Spleen (tissue), 11 donors: ENCODE results near the gene CABP2. TPM values are rescaled to one million over a fixed set of nuclear protein-coding genes. Genes with fewer than 3 reads are reported as not detected.
"Not testable (repeated sequence)": the region's sequence is repeated elsewhere in the genome, so short reads cannot be mapped to it uniquely, and the experiment has no call there.

Experiments
- DNase-seq: peaks from one replicate; pipeline ENCODE4 v3.0.0-alpha.2; 2020
- H3K27ac ChIP-seq, 8 donors: fragments of 200-600 bp; sonication (generic) in 7 of 8; 1 replicate in 4 of 8; 2 replicates in 4 of 8; pipeline versions ENCODE4 v1.5.0 to v1.8.0; 2016 to 2021; ENCODE audit warnings: inconsistent platforms in 4 of 8, mild to moderate bottlenecking in 4 of 8, moderate library complexity in 1 of 8
- H3K27me3 ChIP-seq, 7 donors: fragments of 200-600 bp; sonication (generic) in 6 of 7; replicated peaks in 1 of 7; 1 replicate in 4 of 7; 2 replicates in 3 of 7; pipeline versions ENCODE4 v1.5.0 to v1.8.0; 2016 to 2021; ENCODE audit warnings: inconsistent platforms in 3 of 7, mild to moderate bottlenecking in 1 of 7
- H3K36me3 ChIP-seq, 6 donors: fragments of 200-600 bp; sonication (generic) in 5 of 6; 1 replicate in 4 of 6; 2 replicates in 2 of 6; pipeline versions ENCODE4 v1.5.0 to v1.8.0; 2016 to 2021; ENCODE audit warnings: inconsistent platforms in 2 of 6
- H3K4me1 ChIP-seq, 6 donors: fragments of 200-600 bp; sonication (generic) in 5 of 6; 1 replicate in 3 of 6; 2 replicates in 3 of 6; pipeline versions ENCODE4 v1.5.0 to v1.8.0; 2016 to 2021; ENCODE audit warnings: inconsistent platforms in 3 of 6
- H3K4me3 ChIP-seq, 8 donors: fragments of 200-600 bp; sonication (generic) in 7 of 8; 1 replicate in 4 of 8; 2 replicates in 4 of 8; pipeline versions ENCODE4 v1.5.0 to v1.8.0; 2016 to 2021; ENCODE audit warnings: inconsistent platforms in 4 of 8, mild to moderate bottlenecking in 4 of 8, moderate library complexity in 2 of 8
- H3K9me3 ChIP-seq, 8 donors: fragments of 200-600 bp; sonication (generic) in 7 of 8; 1 replicate in 4 of 8; 2 replicates in 4 of 8; pipeline versions ENCODE4 v1.5.0 to v1.8.0; 2016 to 2021; ENCODE audit warnings: inconsistent platforms in 4 of 8
- POLR2A ChIP-seq, 3 donors: fragments of 450-650 bp; IDR thresholded peaks; one replicate each; pipeline ENCODE4 v1.5.1; 2017; ENCODE audit warnings: antibody characterized with exemption in 3 of 3, mild to moderate bottlenecking in 1 of 3
- POLR2AphosphoS5 ChIP-seq, 3 donors: sonication (generic); formaldehyde crosslinking; IDR thresholded peaks; one replicate each; pipeline ENCODE4 v1.5.1; 2017; ENCODE audit warnings: antibody characterized with exemption in 3 of 3
- WGBS, 5 donors: extraction: QIAGEN DNeasy Blood & Tissue Kit in 3 of 5; methylation state at CpG; one replicate each; pipeline versions ENCODE4 v1.1.5 to v1.1.7; 2013 to 2018; 5-methylcytosine and 5-hydroxymethylcytosine counted together
- intact Hi-C: fragments of 100-400 bp; cut with DNase I; formaldehyde crosslinking; loops from one replicate; pipeline ENCODE4 v1.15.0; 2023; ENCODE audit warnings: low total_unique reads
- polyA plus RNA-seq, 3 donors: library from polyadenylated mRNA; stranded (reverse); fragments of 200-250 nt; gene quantifications; one replicate each; pipeline ENCODE4 v1.2.1, GENCODE V29; 2013
- total RNA-seq, 7 donors: library from RNA; depleted of rRNA in 3 of 7; stranded (reverse); fragments of >200 nt in 3 of 7; fragmentation: NEBNext Ultra II Directional in 4 of 7; extraction: Animal tissue kit (Norgen Biotek cat#: 25700) in 4 of 7; gene quantifications; one replicate each; pipeline versions ENCODE4 v1.1.0 to v1.2.1, GENCODE V29; 2016 to 2021
- TF ChIP-seq, protein P1 (sequence below), 11 experiments: fragments of 200-600 bp in 7 of 11; fragments of 450-650 bp in 4 of 11; sonication (generic) in 4 of 11; IDR thresholded peaks in 8 of 11; conservative IDR thresholded peaks in 3 of 11; 1 replicate in 7 of 11; 2 replicates in 4 of 11; pipeline versions ENCODE4 v1.4.0 to v1.8.0; 2016 to 2021; ENCODE audit warnings: antibody characterized with exemption in 11 of 11, inconsistent platforms in 4 of 11, mild to moderate bottlenecking in 1 of 11
- donor health status: healthy with polysubstance abuse.
- donor health status: DM: no; HTN: no; CAD: no; lungs with moderate emphysema.
- donor health status: DM: no; HTN: no; CAD: no.
- donor health status: Bipolar disorder and iron deficiency.
- donor health status: healthy.
- donor health status: DM: no; HTN: no; CAD: no.
- donor health status: DM: yes; HTN: yes; CAD: no.

Gene CABP2
- total and polyA plus RNA-seq, 10 donors: not detected

DNA sequence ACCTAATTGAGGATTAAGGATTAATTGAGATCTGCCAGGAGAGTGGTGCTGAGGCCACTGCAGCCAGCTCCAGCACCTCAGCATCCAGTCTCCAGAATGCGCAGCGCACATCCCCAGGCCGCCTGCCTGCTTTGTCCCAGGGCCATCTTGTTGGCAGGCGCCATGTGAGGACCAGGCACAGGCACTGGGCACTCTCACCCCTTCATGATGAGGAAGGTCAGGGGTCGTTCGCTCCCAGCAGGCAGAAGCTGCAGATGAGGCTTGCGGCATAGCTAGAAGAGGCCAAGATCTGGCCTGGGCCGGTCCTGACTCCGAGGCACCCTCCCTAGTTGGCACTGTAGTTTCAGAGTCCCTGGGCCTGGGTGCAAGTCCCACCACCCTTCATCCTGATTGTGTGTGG is 6.4 kb downstream of the CABP2 start:
- no peaks in the 10 kb centered on the region for H3K9me3 ChIP-seq
- H3K27me3 ChIP-seq: peaks cover 0 to 30% (median 0%) of the 10 kb centered on the region in 7 donors
- H3K4me3 ChIP-seq: no peak overlapping the region
- 94 to 98% (median 95%) methylated on average over 6 to 9 of the region's 9 CpGs for WGBS, 5 donors
- intact Hi-C loops: no loop called here
- no peak overlapping the region for H3K27ac ChIP-seq
- DNase-seq: peak; percentile 62
- H3K4me1 ChIP-seq: no peaks in the 10 kb centered on the region
- TF ChIP-seq POLR2A (IDR thresholded peaks at IDR 0.05) (no peak), POLR2AphosphoS5 (IDR thresholded peaks at IDR 0.05) (no peak)
- TF ChIP-seq, protein P1, sequence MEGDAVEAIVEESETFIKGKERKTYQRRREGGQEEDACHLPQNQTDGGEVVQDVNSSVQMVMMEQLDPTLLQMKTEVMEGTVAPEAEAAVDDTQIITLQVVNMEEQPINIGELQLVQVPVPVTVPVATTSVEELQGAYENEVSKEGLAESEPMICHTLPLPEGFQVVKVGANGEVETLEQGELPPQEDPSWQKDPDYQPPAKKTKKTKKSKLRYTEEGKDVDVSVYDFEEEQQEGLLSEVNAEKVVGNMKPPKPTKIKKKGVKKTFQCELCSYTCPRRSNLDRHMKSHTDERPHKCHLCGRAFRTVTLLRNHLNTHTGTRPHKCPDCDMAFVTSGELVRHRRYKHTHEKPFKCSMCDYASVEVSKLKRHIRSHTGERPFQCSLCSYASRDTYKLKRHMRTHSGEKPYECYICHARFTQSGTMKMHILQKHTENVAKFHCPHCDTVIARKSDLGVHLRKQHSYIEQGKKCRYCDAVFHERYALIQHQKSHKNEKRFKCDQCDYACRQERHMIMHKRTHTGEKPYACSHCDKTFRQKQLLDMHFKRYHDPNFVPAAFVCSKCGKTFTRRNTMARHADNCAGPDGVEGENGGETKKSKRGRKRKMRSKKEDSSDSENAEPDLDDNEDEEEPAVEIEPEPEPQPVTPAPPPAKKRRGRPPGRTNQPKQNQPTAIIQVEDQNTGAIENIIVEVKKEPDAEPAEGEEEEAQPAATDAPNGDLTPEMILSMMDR (IDR thresholded peaks at IDR 0.05 in 8 of 11, conservative IDR thresholded peaks at IDR 0.05 in 3 of 11): no peak
- no peaks in the 10 kb centered on the region for H3K36me3 ChIP-seq

DNA sequence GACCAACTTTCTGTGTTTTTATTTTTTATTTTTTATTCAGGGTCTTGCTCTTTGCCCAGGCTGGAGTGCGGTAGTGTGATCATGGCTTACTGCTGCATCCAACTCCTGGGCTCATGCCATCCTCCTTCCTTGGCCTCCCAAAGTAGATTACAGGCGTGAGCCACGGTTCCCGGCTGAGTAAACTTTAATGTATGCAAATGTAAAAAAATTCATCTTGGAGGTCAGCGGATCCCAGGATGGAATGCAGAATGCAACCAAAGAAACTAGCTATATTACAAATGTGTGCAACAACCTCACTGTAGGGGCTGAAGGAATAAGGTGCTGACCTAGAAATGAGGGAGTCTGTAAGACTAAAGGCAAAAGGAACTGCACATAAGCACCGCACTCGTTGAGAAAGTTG is 9.1 kb downstream of the CABP2 start:
- intact Hi-C loops: no loop called here
- Histone ChIP-seq H3K27me3 (peaks cover 0 to 31% (median 0%) of the 10 kb centered on the region in 7 donors), H3K36me3 (no peaks in the 10 kb centered on the region), H3K27ac (no peak overlapping the region), H3K4me3 (no peak overlapping the region), H3K4me1 (peaks cover under 1 to 2% (median 1%) of the 10 kb centered on the region in 6 donors), H3K9me3 (no peaks in the 10 kb centered on the region)
- no peak for DNase-seq
- no peak for TF ChIP-seq POLR2AphosphoS5 (IDR thresholded peaks at IDR 0.05)
- TF ChIP-seq, protein P1 (IDR thresholded peaks at IDR 0.05 in 8 of 11, conservative IDR thresholded peaks at IDR 0.05 in 3 of 11): no peak
- no peak for TF ChIP-seq POLR2A (IDR thresholded peaks at IDR 0.05)
- 79 to 88% (median 81%) methylated on average over 7 of the region's 7 CpGs for WGBS, 5 donors

GRCh38 chr11:67511558-67511957 is 11.7 kb downstream of the CABP2 start:
- H3K36me3 ChIP-seq, H3K9me3 ChIP-seq, H3K27ac ChIP-seq, intact Hi-C loops, H3K4me3 ChIP-seq, DNase-seq: not testable (repeated sequence)
- Histone ChIP-seq H3K4me1 (peaks cover 12 to 23% (median 21%) of the 10 kb centered on the region in 6 donors), H3K27me3 (peaks cover 0 to 31% (median 0%) of the 10 kb centered on the region in 7 donors)
- WGBS, 5 donors: 89 to 95% (median 91%) methylated on average over 4 of the region's 4 CpGs

DNA sequence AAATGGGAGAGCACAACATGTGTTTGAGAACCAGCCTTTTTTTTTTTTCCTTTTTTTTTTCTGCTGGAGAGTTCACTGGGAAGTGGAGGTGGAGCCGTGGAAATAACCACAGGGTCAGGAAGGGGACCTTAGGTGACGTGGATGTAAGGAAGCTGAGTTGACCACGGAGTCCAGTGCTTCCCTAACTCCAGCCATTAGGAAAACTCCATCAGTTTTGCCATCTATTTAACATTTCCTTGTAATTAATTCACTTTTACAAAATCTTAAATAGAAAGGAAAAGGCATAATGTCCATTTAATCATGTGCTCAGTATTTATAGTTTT is 13.3 kb downstream of the CABP2 start:
- H3K9me3 ChIP-seq: no peaks in the 10 kb centered on the region
- no peak overlapping the region for H3K4me3 ChIP-seq
- peaks cover 0 to 32% (median 0%) of the 10 kb centered on the region in 7 donors for H3K27me3 ChIP-seq
- intact Hi-C loops: no loop called here
- TF ChIP-seq, protein P1 (IDR thresholded peaks at IDR 0.05 in 8 of 11, conservative IDR thresholded peaks at IDR 0.05 in 3 of 11): no peak
- TF ChIP-seq POLR2AphosphoS5 (IDR thresholded peaks at IDR 0.05): no peak
- TF ChIP-seq POLR2A (IDR thresholded peaks at IDR 0.05): no peak
- H3K4me1 ChIP-seq: peaks cover 25 to 39% (median 37%) of the 10 kb centered on the region in 6 donors
- WGBS, 5 donors: 22 to 39% (median 32%) methylated on average over 3 of the region's 3 CpGs
- H3K36me3 ChIP-seq: peaks cover 0 to 10% (median 0%) of the 10 kb centered on the region in 6 donors
- DNase-seq: no peak
- no peak overlapping the region for H3K27ac ChIP-seq
